Activated T-cell treated with anti-CD3 and anti-CD28 coated beads, Interleukin-2, amount 50 U/mL, for 4 hours (primary cell): Measurements from ENCODE around the gene TBC1D32. TPM values are rescaled to one million over a fixed set of nuclear protein-coding genes. Genes with fewer than 3 reads are reported as not detected.

Source experiments
- ATAC-seq, 2 donors: fragments of 200-7000 bp; cut with Tn5 transposase; one replicate each; pipeline ENCODE4 v1.10.0; 2021
- DNase-seq: peaks from one replicate; pipeline ENCODE4 v3.0.0-alpha.2; 2020
- H3K27me3 Mint-ChIP-seq: one replicate; pipeline ENCODE4 v1.8.0; 2021; ENCODE audit warnings: low read depth, mixed read lengths
- H3K36me3 Mint-ChIP-seq: one replicate; pipeline ENCODE4 v1.8.0; 2022; ENCODE audit warnings: mixed read lengths; ENCODE audit not compliant: insufficient read depth
- H3K4me1 Mint-ChIP-seq: one replicate; pipeline ENCODE4 v1.8.0; 2021; ENCODE audit warnings: low read depth, mixed read lengths
- H3K4me3 Mint-ChIP-seq: one replicate; pipeline ENCODE4 v1.8.0; 2021; ENCODE audit warnings: mild to moderate bottlenecking, moderate library complexity, mixed read lengths
- H3K9me3 Mint-ChIP-seq: one replicate; pipeline ENCODE4 v1.8.0; 2021; ENCODE audit warnings: mixed read lengths
- total RNA-seq, 3 donors: library from RNA; stranded (reverse); gene quantifications; one replicate each; pipeline ENCODE4 v1.2.1, GENCODE V29; 2021

TBC1D32 gene
- total RNA-seq, 3 donors from 2014 or later = 2.4 to 3.5 (median 3.2) TPM

DNA sequence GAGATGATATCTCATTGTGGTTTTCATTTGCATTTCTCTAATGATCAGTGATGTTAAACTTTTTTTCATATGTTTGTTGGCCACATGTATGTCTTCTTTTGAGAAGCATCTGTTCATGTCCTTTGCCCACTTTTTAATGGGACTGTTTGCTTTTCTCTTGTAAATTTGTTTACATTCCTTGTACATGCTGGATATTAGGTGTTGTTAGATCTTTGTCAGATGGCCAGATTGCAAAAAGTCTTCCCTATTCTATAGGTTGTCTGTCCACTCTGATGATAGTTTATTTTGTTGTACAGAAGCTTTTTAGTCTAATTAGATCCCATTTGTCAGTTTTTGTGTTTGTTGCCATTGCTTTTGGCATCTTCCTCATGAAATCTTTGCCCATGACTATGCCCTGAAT, 172.4 kb downstream of the TBC1D32 start:
- H3K9me3 Mint-ChIP-seq = peaks cover 16% of the 10 kb centered on the region
- H3K4me1 Mint-ChIP-seq = no peaks in the 10 kb centered on the region
- H3K4me3 Mint-ChIP-seq = no peak overlapping the region
- no peak for DNase-seq
- H3K27me3 Mint-ChIP-seq = no peaks in the 10 kb centered on the region
- no peak for ATAC-seq
- peaks cover 46% of the 10 kb centered on the region for H3K36me3 Mint-ChIP-seq

DNA sequence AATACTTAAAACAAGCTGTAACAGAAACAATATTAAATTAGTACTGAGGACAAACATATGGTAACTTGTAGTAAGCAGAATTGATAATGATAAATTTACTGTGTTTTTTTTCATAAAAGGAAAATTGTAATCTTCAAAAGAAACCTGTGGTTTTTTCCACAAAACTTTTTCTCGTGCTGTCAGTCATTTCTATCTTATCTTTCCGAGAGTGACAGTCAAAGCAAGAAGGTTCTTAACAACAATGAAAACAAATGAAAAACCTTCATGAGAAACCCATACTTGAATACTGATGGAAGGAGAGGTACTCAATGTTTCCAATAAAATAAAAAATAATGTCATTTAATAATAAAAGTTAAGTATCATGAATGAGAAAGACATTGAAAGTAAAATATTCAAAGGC, 174.0 kb downstream of the TBC1D32 start:
- H3K27me3 Mint-ChIP-seq = no peaks in the 10 kb centered on the region
- DNase-seq (no peak), ATAC-seq (no peak)
- peaks cover 55% of the 10 kb centered on the region for H3K36me3 Mint-ChIP-seq
- peaks cover 16% of the 10 kb centered on the region for H3K9me3 Mint-ChIP-seq
- H3K4me1 Mint-ChIP-seq = no peaks in the 10 kb centered on the region
- H3K4me3 Mint-ChIP-seq = no peak overlapping the region

DNA sequence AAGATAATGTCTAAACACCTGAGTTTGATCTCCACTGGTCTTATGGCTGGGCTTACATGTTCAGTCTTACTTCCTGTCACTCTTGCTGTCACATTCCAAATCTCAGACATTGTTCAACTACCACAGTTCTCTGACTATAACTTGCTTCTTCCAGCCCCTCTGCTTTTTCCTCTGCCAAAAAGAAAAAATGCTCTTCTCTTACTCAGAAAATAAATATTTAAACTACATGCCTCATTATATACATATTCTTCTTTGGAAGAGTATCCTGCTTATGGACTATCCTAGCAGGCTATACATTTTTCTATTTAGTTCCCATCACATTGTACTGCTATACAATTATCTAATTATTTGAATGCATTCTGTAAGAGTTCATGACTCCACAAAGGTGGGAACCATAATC, 175.4 kb downstream of the TBC1D32 start:
- DNase-seq (no peak), ATAC-seq (no peak)
- no peak overlapping the region for H3K4me3 Mint-ChIP-seq
- no peaks in the 10 kb centered on the region for H3K4me1 Mint-ChIP-seq
- H3K27me3 Mint-ChIP-seq = no peaks in the 10 kb centered on the region
- H3K36me3 Mint-ChIP-seq = peaks cover 67% of the 10 kb centered on the region
- peaks cover 16% of the 10 kb centered on the region for H3K9me3 Mint-ChIP-seq

DNA sequence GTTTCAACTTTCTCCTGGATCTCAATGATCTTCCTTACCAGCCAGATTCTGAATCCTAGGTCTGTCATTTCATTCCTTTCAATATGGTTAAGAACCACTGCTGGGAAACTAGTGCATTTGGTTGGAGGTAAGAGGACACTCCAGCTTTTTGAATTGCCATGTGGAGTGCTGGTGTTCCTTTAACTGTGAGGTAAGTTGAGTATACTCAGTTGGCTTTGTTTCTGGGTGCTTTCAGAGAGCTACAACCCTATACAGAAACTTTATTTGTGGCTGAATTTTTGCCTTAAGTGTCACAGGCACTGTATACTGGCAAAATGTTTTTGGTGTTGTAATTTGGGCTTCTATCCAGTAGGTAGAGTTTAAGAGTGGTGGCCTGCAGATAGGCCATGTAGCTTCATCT, 175.8 kb downstream of the TBC1D32 start:
- peaks cover 16% of the 10 kb centered on the region for H3K9me3 Mint-ChIP-seq
- H3K27me3 Mint-ChIP-seq = no peaks in the 10 kb centered on the region
- DNase-seq (no peak), ATAC-seq (no peak)
- peaks cover 70% of the 10 kb centered on the region for H3K36me3 Mint-ChIP-seq
- no peaks in the 10 kb centered on the region for H3K4me1 Mint-ChIP-seq
- no peak overlapping the region for H3K4me3 Mint-ChIP-seq

DNA sequence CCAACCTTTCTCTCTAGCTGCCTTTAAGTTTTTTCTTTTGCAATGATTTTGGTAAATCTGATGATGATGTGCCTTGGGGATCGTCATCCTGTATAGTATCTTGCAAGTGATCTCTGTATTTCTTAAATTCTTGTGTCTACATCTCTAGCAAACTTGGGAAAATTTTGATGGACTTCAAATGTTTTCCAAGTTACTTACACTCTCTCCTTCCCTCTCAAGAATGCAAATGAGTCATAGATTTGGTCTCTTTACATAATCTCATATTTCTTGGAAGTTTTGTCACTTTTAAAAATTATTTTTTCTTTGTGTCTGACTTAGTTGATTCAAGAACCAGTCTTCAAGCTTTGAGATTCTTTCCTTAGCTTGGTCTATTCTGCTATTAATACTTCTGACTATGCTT, 176.4 kb downstream of the TBC1D32 start:
- Mint-ChIP-seq H3K27me3 (no peaks in the 10 kb centered on the region), H3K4me3 (no peak overlapping the region), H3K36me3 (peaks cover 75% of the 10 kb centered on the region), H3K9me3 (peaks cover 19% of the 10 kb centered on the region), H3K4me1 (no peaks in the 10 kb centered on the region)
- ATAC-seq = no peak
- DNase-seq = no peak

DNA sequence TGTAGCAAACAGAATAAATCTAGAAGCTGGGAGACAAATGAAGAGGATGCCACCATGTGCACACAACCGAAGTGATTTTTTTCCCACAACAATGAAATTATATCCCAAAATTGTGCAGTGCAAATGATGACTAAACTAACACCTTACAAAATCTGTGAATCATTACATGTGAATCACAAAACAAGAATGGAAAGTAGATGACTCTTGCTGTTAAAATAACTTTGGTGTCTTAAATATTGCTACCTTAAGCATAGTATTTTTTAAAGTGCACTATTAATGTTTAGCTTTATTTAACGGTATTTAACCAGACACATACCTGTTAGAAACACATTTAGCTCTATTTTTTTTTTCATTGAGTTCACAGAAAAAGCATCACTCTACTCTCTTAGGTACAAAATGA, 190.8 kb downstream of the TBC1D32 start:
- H3K4me1 Mint-ChIP-seq = no peaks in the 10 kb centered on the region

DNA sequence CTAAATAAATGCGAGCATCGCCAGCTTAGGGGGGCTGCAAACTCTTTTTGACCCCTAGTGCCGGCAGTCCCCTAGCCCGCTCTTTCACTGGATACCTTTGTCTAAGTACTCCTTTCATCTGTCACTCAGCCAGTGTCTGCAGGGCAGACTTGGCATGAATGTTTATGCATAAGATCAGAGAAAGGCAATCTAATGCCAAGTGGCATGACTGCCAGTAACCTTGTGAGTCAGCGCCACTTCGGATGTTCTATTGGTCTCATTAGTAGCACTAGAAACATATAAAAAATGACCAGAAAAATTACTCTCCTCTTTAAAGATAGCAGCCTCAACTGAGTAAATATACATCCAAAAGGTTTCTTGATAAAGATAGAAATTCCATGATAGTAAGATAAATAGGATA, 192.2 kb downstream of the TBC1D32 start:
- no peak for ATAC-seq
- H3K4me3 Mint-ChIP-seq = no peak overlapping the region
- no peaks in the 10 kb centered on the region for H3K27me3 Mint-ChIP-seq
- peaks cover 21% of the 10 kb centered on the region for H3K36me3 Mint-ChIP-seq
- DNase-seq = no peak
- peaks cover 10% of the 10 kb centered on the region for H3K9me3 Mint-ChIP-seq
- no peaks in the 10 kb centered on the region for H3K4me1 Mint-ChIP-seq

More for the DNA sequence above, 190.8 kb downstream of the TBC1D32 start:
- Mint-ChIP-seq H3K27me3 (no peaks in the 10 kb centered on the region), H3K9me3 (peaks cover 10% of the 10 kb centered on the region), H3K4me3 (no peak overlapping the region), H3K36me3 (peaks cover 20% of the 10 kb centered on the region)
- ATAC-seq = no peak
- DNase-seq = no peak

DNA sequence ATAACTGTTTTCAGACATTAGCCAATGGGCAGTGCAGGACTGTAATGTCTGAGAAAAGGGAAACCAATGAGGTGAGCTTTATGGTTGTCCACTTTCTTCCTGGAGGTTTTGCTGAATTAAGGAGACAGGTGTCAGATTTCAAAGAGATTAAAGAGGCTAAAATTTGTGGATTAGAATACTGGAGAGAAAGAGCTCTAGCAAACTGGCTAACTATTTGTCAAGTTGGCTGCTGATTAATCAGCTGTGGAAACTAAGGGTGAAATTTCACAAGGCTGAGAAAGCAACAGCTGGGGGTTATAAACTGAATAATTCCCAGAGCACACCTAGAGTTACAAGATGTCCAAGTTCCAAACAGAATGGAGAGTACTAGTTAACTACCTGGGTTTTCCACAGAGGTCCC, 198.9 kb downstream of the TBC1D32 start:
- ATAC-seq (no peak), DNase-seq (no peak)
- no peaks in the 10 kb centered on the region for H3K27me3 Mint-ChIP-seq
- no peaks in the 10 kb centered on the region for H3K9me3 Mint-ChIP-seq
- H3K4me1 Mint-ChIP-seq = no peaks in the 10 kb centered on the region
- H3K4me3 Mint-ChIP-seq = no peak overlapping the region
- peaks cover 12% of the 10 kb centered on the region for H3K36me3 Mint-ChIP-seq

DNA sequence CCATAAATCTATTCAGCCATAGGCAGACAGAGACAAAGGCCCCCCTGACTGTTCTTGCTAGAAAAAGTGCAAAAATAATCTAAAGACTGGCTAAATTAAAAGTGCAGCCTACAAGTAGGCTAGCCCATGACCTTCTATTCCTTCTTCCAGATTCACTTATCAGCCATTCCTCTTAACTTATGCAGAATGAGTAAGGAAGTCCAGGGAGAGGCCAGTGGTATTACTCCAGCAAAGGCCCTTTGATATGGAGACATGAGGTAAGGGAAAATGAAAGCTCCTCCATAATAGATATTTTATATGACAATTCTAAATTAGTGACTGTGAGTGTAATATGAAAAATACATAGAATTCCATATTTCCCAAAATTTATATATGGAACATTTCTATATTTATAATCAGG, 199.4 kb downstream of the TBC1D32 start:
- peaks cover 12% of the 10 kb centered on the region for H3K36me3 Mint-ChIP-seq
- ATAC-seq = no peak

DNA sequence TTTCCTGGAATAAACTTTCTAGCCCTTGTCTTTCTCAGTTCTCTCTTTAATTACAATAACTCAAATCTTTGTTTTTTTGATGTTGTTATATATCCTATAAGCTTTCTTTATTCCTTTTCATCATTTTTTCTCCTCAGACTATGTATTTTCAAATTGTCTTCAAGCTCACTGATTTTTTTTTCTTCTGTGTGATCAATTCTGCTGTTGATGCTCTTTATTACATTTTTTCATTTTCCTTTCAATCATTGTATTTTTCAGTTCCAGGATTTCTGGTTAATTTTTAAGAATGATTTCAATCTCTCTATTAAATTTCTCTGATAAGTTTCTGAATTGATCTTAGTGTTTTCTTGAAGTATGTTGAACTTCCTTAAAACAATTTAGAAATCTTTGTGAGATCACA, 209.7 kb downstream of the TBC1D32 start:
- H3K27me3 Mint-ChIP-seq = no peaks in the 10 kb centered on the region
- no peak overlapping the region for H3K4me3 Mint-ChIP-seq
- peaks cover 24% of the 10 kb centered on the region for H3K9me3 Mint-ChIP-seq
- no peak for ATAC-seq
- peaks cover 30% of the 10 kb centered on the region for H3K36me3 Mint-ChIP-seq
- H3K4me1 Mint-ChIP-seq = no peaks in the 10 kb centered on the region
- DNase-seq = no peak

More for the DNA sequence above, 199.4 kb downstream of the TBC1D32 start:
- no peak overlapping the region for H3K4me3 Mint-ChIP-seq
- H3K27me3 Mint-ChIP-seq = no peaks in the 10 kb centered on the region
- DNase-seq = no peak
- H3K9me3 Mint-ChIP-seq = no peaks in the 10 kb centered on the region
- no peaks in the 10 kb centered on the region for H3K4me1 Mint-ChIP-seq

DNA sequence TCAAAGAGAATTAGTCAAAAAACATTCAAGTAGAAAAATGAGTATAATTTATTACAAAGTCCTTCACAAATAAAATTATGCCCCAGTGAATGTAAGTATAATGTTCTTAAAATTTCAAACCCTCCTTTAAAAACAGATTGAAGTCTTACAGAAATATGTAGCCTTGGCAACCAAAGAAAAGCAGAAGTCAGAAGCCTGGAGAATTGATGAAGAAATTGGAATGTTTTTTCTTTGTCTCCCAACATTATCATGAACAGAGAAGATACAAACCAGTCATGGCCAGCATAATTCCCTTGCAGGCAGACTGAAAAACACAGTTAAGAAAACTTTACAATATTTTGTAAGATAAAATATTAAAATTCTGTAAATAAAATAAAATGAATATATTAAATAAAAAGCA, 221.9 kb downstream of the TBC1D32 start:
- no peak for DNase-seq
- H3K4me3 Mint-ChIP-seq = no peak overlapping the region
- ATAC-seq = no peak
- H3K27me3 Mint-ChIP-seq = no peaks in the 10 kb centered on the region
- H3K9me3 Mint-ChIP-seq = no peaks in the 10 kb centered on the region
- peaks cover 10% of the 10 kb centered on the region for H3K36me3 Mint-ChIP-seq
- no peaks in the 10 kb centered on the region for H3K4me1 Mint-ChIP-seq

DNA sequence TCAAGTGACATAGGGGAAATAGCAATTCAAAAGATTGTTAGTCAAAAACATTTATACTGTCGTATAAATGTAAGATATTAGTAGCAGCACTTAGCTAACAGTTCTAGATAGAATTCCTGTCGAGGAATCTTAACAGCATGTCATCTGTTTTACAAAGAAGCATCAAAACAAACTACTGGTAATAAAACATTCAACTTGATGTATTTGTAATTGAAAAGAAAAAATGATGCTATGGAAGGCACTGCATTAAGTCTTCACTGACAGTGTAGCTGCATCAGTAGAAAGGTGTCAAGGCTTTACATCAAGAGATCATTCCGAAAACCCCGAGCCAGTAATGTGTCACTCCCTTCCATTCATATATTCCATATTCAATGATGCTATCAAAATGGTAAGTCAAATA, 223.5 kb downstream of the TBC1D32 start:
- H3K4me3 Mint-ChIP-seq = no peak overlapping the region
- DNase-seq = no peak
- H3K4me1 Mint-ChIP-seq = no peaks in the 10 kb centered on the region
- peaks cover 10% of the 10 kb centered on the region for H3K36me3 Mint-ChIP-seq
- no peaks in the 10 kb centered on the region for H3K27me3 Mint-ChIP-seq
- H3K9me3 Mint-ChIP-seq = no peaks in the 10 kb centered on the region
- ATAC-seq = no peak

DNA sequence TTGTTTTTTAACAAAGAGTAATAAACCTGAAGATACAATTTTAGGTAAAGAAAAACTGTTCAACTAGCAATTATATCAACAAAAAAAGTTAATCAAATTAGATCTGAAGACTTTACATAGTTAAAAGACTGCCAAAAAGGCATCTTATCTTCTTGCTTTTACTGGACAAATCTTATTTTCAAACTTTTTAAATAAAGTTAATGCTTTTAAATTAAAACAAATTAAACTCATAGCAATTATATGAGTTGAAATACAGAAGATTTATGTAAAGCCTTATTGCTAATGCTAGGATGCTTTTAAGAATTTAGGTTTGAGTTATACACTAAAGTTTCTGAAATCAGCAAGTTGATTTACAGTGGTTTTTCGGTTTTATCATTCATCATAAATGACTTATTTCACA, 227.3 kb downstream of the TBC1D32 start:
- no peak for DNase-seq
- Mint-ChIP-seq H3K4me3 (no peak overlapping the region), H3K9me3 (no peaks in the 10 kb centered on the region), H3K27me3 (no peaks in the 10 kb centered on the region), H3K4me1 (no peaks in the 10 kb centered on the region), H3K36me3 (peaks cover 13% of the 10 kb centered on the region)
- ATAC-seq = no peak

DNA sequence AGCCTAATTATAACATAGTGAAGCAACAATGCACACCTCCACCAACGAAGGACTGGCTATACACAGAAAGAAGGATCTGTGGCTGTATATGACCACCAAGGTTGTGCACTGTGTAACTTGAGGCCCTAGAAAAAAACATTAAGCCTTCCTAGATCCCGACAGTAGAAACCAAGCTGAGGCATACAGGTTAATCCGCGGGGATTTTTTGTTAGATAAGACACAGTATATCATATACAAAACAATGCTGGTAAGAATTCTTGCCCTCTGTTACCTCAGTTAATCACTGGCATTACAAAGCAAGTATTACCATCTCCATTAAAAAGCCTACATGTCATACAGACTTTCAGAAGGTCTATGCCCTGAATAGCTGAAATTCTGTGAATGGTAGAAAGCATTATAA, 228.8 kb downstream of the TBC1D32 start:
- Mint-ChIP-seq H3K4me3 (no peak overlapping the region), H3K9me3 (no peaks in the 10 kb centered on the region), H3K4me1 (no peaks in the 10 kb centered on the region), H3K36me3 (peaks cover 23% of the 10 kb centered on the region), H3K27me3 (no peaks in the 10 kb centered on the region)
- DNase-seq (no peak), ATAC-seq (no peak)

DNA sequence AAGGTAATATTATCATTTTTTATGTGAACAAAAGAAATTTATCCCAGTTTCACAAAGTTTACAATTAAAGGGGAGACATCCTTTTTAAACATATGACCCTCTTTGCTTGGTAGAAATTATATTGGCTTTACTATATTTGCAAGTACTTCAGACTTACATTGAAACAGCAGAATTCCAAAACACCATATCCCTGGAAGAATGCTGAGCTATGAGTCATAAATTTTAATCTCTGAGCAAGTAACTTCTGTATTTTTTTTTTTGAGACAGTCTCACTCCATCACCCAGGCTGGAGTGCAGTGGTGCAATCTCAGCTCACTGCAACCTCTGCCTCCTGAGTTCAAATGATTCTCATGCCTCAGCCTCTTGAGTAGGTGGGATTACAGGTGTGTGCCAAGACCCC, 240.4 kb downstream of the TBC1D32 start:
- no peaks in the 10 kb centered on the region for H3K9me3 Mint-ChIP-seq
- H3K4me3 Mint-ChIP-seq = no peak overlapping the region
- ATAC-seq (no peak), DNase-seq (no peak)
- no peaks in the 10 kb centered on the region for H3K27me3 Mint-ChIP-seq
- peaks cover 16% of the 10 kb centered on the region for H3K36me3 Mint-ChIP-seq
- H3K4me1 Mint-ChIP-seq = no peaks in the 10 kb centered on the region

DNA sequence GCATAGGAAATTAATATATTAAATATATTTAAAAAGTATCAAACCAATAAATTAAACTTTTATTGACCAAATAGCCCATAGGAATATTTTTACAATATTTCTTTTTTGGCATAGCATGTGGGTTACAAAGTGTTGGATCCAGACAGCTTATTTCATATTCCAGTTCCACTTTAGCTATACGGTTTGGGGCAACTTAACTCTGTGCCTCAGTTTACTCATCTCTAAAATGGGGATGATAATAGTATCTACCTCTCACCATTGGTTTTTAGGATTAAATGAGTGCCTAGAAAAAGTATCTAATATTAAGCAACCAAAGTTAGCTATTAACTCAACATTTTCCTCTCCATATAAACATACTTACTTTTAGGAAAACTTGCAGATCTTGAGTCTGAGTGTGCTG, 243.8 kb downstream of the TBC1D32 start:
- Mint-ChIP-seq H3K4me3 (no peak overlapping the region), H3K27me3 (no peaks in the 10 kb centered on the region), H3K36me3 (no peaks in the 10 kb centered on the region), H3K4me1 (no peaks in the 10 kb centered on the region), H3K9me3 (no peaks in the 10 kb centered on the region)
- DNase-seq (no peak), ATAC-seq (no peak)
